Measurements from ENCODE around the gene CYP4A22. TPM values are rescaled to one million over a fixed set of nuclear protein-coding genes. Genes with fewer than 3 reads are reported as not detected.

The CYP4A22 gene
- total RNA-seq, 1 donor, result not detected

DNA sequence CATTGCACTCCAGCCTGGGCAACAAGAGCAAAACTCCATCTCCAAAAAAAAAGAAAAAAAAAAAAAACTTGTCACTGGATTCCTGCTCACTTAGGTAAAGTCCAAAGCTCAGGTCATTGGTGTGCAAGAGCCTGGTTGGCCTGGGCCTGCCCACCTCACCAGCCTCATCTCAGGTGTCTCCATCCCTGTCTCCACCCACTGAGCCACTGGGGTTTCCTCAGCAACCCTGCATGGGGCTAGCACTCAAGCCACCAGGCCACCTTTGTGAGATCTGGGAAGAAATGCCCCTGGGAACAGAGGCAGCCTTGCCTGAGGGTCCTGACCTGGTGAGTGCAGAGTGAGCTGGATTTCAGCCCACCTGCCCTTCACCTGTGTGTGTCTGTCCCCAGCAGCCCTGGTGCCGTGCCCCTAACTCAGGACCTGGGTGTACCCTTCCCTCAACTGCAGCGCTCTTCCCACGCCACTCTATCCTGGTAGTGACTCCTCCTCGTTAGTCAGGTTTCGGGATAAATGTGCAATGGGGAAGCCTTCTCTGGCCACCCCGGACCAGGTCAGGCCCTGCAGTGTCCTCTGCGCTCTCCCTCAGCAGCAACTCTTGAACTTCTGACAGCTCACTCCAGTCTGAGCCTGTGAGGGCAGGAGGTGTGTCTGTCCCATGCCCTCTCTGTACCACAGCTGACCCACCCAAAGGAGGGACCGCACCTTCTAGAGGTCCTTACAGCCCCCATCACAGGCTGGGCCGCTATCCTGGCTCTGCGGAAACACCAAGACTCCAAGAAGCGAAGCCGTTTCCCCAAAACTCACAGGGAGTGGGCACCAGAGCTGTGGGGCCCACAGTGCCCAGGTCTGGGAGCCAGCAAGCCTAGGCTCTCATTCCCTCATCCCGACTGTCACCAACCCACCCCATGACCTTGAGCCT, 49.3 kb downstream of the CYP4A22 start:
- no peak overlapping the region for H2AFZ ChIP-seq (ENCODE audit: low read length)
- no peaks in the 10 kb centered on the region for H4K20me1 ChIP-seq (ENCODE audit: insufficient read depth, low read length)
- H3K27ac ChIP-seq (ENCODE audit: low read depth, low read length), result no peak overlapping the region
- H3K4me2 ChIP-seq (ENCODE audit: insufficient read depth, low read length), result no peak overlapping the region
- H3K36me3 ChIP-seq (ENCODE audit: insufficient read depth, low read length), result no peaks in the 10 kb centered on the region
- peaks cover 10% of the 10 kb centered on the region for H3K4me1 ChIP-seq (ENCODE audit: insufficient read depth, low read length)
- DNase-seq (ENCODE audit: insufficient read length, low spot score, missing footprints), result peak; percentile 57
- no peak overlapping the region for H3K4me3 ChIP-seq (ENCODE audit: insufficient read depth, low read length)
- no peaks in the 10 kb centered on the region for H3K9me3 ChIP-seq (ENCODE audit: low read depth, low read length)
- H3K27me3 ChIP-seq (ENCODE audit: insufficient read depth, low read length), result no peaks in the 10 kb centered on the region
- H3K79me2 ChIP-seq (ENCODE audit: insufficient read depth, low read length), result no peaks in the 10 kb centered on the region
- no peak for TF ChIP-seq CTCF (IDR thresholded peaks at IDR 0.05; ENCODE audit: extremely low read depth, low read depth, low read length)

DNA sequence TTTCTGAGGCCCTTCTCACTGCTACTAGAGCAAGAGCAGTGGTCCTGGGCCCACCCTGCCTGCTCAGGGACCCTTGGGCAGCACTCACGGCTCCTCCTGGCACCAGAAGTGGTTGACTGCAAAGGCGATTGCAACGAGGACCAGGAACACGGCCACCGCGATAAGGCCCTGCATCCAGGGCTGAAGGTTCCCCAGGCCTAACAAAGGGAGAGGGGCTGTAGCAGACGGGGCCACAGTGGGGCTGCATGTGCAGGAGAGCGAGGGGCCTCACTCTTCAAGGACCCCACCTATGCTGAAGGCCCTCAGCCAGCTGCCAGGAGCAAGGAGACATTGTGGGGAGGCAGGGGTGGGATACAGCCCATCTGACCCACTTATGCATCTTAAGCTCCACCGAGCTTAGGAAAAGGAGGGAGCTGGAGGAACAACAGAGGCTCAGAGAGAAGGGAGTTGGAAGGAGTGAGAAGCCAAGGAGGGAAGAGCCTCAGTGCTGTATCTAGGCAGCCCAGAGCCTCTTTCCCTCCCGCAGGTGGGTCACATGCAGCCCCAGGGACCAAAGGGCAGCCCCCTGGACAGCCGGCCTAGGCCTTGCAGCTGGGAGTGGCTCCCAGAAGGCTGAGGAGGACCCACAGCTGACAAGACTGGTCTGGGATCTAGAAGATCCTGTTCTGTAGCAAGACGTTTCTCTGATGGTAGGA, 50.1 kb downstream of the CYP4A22 start:
- Histone ChIP-seq H3K36me3 (ENCODE audit: insufficient read depth, low read length) (no peaks in the 10 kb centered on the region), H3K4me2 (ENCODE audit: insufficient read depth, low read length) (no peak overlapping the region), H3K27me3 (ENCODE audit: insufficient read depth, low read length) (no peaks in the 10 kb centered on the region), H3K9me3 (ENCODE audit: low read depth, low read length) (no peaks in the 10 kb centered on the region), H2AFZ (ENCODE audit: low read length) (no peak overlapping the region), H3K79me2 (ENCODE audit: insufficient read depth, low read length) (no peaks in the 10 kb centered on the region), H3K27ac (ENCODE audit: low read depth, low read length) (no peak overlapping the region), H4K20me1 (ENCODE audit: insufficient read depth, low read length) (no peaks in the 10 kb centered on the region), H3K4me1 (ENCODE audit: insufficient read depth, low read length) (peaks cover 8% of the 10 kb centered on the region), H3K4me3 (ENCODE audit: insufficient read depth, low read length) (no peak overlapping the region)
- peak; percentile 70 for DNase-seq (ENCODE audit: insufficient read length, low spot score, missing footprints)
- TF ChIP-seq CTCF (IDR thresholded peaks at IDR 0.05; ENCODE audit: extremely low read depth, low read depth, low read length), result no peak

GRCh38 chr1:47187926-47188250, 50.6 kb downstream of the CYP4A22 start:
- Histone ChIP-seq H3K79me2 (ENCODE audit: insufficient read depth, low read length) (no peaks in the 10 kb centered on the region), H3K4me1 (ENCODE audit: insufficient read depth, low read length) (peaks cover 8% of the 10 kb centered on the region), H3K27me3 (ENCODE audit: insufficient read depth, low read length) (no peaks in the 10 kb centered on the region), H3K4me2 (ENCODE audit: insufficient read depth, low read length) (no peak overlapping the region), H3K4me3 (ENCODE audit: insufficient read depth, low read length) (no peak overlapping the region), H3K9me3 (ENCODE audit: low read depth, low read length) (no peaks in the 10 kb centered on the region), H3K27ac (ENCODE audit: low read depth, low read length) (no peak overlapping the region), H4K20me1 (ENCODE audit: insufficient read depth, low read length) (no peaks in the 10 kb centered on the region), H3K36me3 (ENCODE audit: insufficient read depth, low read length) (no peaks in the 10 kb centered on the region), H2AFZ (ENCODE audit: low read length) (no peak overlapping the region)
- TF ChIP-seq CTCF (IDR thresholded peaks at IDR 0.05; ENCODE audit: extremely low read depth, low read depth, low read length), result no peak
- no peak for DNase-seq (ENCODE audit: insufficient read length, low spot score, missing footprints)
